Tibial nerve (tissue), 4 donors: ENCODE measurements around the gene UPK3A.

Experiments
- EP300 ChIP-seq, 2 donors: sonication (generic); formaldehyde crosslinking; IDR thresholded peaks; one replicate each; pipeline ENCODE4 v1.6.1; 2017; ENCODE audit warnings: antibody characterized with exemption in 2 of 2, mild to moderate bottlenecking in 1 of 2
- TF ChIP-seq, protein P1 (sequence below), 5 experiments: fragments of 200-600 bp in 3 of 5; fragments of 450-650 bp in 2 of 5; sonication (generic) in 3 of 5; IDR thresholded peaks; one replicate each; pipeline ENCODE4 v1.5.1; 2016 to 2019; ENCODE audit warnings: antibody characterized with exemption in 5 of 5, mild to moderate bottlenecking in 3 of 5, moderate library complexity in 2 of 5

DNA sequence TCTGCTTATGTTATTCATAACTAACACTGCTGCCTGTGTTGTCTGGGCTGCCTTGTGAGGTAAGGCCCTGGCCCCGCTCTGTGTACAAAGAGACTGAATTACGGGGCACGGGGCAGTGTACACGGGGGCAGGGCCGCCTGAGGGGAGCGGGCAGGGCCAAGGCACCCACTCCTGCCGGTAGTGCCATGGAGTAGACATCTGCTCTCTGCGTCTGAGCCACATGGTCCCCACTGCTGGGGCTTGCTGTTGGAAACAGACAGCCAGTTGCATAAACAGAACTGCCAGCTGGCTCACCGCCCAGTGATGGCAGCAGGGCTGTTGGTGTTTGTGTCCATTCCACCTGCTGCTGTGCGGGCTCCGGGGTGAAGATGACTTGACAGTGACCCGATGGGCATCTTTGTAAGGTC, 44.8 kb downstream of the UPK3A start:
- TF ChIP-seq, protein P1, sequence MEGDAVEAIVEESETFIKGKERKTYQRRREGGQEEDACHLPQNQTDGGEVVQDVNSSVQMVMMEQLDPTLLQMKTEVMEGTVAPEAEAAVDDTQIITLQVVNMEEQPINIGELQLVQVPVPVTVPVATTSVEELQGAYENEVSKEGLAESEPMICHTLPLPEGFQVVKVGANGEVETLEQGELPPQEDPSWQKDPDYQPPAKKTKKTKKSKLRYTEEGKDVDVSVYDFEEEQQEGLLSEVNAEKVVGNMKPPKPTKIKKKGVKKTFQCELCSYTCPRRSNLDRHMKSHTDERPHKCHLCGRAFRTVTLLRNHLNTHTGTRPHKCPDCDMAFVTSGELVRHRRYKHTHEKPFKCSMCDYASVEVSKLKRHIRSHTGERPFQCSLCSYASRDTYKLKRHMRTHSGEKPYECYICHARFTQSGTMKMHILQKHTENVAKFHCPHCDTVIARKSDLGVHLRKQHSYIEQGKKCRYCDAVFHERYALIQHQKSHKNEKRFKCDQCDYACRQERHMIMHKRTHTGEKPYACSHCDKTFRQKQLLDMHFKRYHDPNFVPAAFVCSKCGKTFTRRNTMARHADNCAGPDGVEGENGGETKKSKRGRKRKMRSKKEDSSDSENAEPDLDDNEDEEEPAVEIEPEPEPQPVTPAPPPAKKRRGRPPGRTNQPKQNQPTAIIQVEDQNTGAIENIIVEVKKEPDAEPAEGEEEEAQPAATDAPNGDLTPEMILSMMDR (IDR thresholded peaks at IDR 0.05) = no peak
- TF ChIP-seq EP300 (IDR thresholded peaks at IDR 0.05) = no peak
